Adipocyte (in vitro differentiated cells): Measurements from ENCODE around the gene TTLL3.
"Not testable (repeated sequence)": the region's sequence is repeated elsewhere in the genome, so short reads cannot be mapped to it uniquely, and the experiment has no call there.

ENCODE experiments used
- DNase-seq: peaks from one replicate; pipeline ENCODE4 v3.0.0-alpha.2; 2015; ENCODE audit warnings: low read depth
- H3K27me3 ChIP-seq: replicated peaks from 2 replicates; pipeline ENCODE4 v1.7.0; 2013; ENCODE audit warnings: mild to moderate bottlenecking, low read length, moderate library complexity; ENCODE audit not compliant: control insufficient read depth, insufficient read depth
- H3K36me3 ChIP-seq: 2 replicates; pipeline ENCODE4 v1.7.0; 2013; ENCODE audit warnings: low read length, mild to moderate bottlenecking, moderate library complexity; ENCODE audit not compliant: control insufficient read depth, insufficient read depth, severe bottlenecking
- H3K4me1 ChIP-seq: 2 replicates; pipeline ENCODE4 v1.7.0; 2013; ENCODE audit warnings: mild to moderate bottlenecking, low read length, moderate library complexity; ENCODE audit not compliant: control insufficient read depth, insufficient read depth
- H3K4me3 ChIP-seq: 2 replicates; pipeline ENCODE4 v1.7.0; 2013; ENCODE audit warnings: mild to moderate bottlenecking, low read length, moderate library complexity
- H3K9ac ChIP-seq: 2 replicates; pipeline ENCODE4 v1.7.0; 2013; ENCODE audit warnings: mild to moderate bottlenecking, low read length, moderate library complexity
- H3K9me3 ChIP-seq: 2 replicates; pipeline ENCODE4 v1.7.0; 2013; ENCODE audit warnings: mild to moderate bottlenecking, low read length, moderate library complexity; ENCODE audit not compliant: control insufficient read depth

TTLL3 gene

DNA sequence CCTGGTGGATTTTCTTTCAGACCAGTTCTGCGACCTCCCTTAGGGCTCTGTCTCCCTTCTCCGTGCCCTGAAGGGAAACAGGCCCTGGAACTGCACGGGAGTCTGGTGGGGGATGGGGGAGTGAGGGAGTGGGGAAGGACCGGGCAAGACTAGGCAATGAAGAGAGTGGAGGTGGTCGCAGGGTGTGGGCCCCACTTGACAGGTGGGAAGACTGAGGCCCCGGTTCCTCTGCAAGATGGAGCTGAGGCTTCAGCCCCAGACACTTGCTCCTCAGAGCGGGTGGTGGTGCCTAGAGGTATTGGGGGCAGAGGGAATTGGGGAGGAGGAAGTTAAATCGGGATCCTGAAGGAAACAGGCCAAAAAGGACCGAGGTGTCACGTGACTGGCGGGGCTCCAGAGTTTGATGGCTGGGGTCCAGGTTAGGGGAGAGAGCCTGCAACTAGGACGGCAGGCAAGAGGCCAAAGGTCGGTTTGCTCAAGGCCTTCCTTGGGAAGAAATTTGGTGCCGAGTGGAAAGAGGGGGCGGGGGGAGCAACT lies 39.7 kb upstream of the TTLL3 start:
- peak overlapping the region; percentile 93 for H3K9ac ChIP-seq
- peaks cover 12% of the 10 kb centered on the region for H3K36me3 ChIP-seq
- peak; percentile 39 for DNase-seq
- no peaks in the 10 kb centered on the region for H3K9me3 ChIP-seq
- H3K4me3 ChIP-seq, result peak overlapping the region; percentile 91
- no peaks in the 10 kb centered on the region for H3K27me3 ChIP-seq
- H3K4me1 ChIP-seq, result peaks cover 39% of the 10 kb centered on the region

GRCh38 chr3:9771007-9771406 lies 39.1 kb upstream of the TTLL3 start:
- H3K9ac ChIP-seq, result peak overlapping the region; percentile 93
- not testable (repeated sequence) for H3K36me3 ChIP-seq, H3K9me3 ChIP-seq, DNase-seq, H3K27me3 ChIP-seq
- peak overlapping the region; percentile 91 for H3K4me3 ChIP-seq
- peaks cover 39% of the 10 kb centered on the region for H3K4me1 ChIP-seq

DNA sequence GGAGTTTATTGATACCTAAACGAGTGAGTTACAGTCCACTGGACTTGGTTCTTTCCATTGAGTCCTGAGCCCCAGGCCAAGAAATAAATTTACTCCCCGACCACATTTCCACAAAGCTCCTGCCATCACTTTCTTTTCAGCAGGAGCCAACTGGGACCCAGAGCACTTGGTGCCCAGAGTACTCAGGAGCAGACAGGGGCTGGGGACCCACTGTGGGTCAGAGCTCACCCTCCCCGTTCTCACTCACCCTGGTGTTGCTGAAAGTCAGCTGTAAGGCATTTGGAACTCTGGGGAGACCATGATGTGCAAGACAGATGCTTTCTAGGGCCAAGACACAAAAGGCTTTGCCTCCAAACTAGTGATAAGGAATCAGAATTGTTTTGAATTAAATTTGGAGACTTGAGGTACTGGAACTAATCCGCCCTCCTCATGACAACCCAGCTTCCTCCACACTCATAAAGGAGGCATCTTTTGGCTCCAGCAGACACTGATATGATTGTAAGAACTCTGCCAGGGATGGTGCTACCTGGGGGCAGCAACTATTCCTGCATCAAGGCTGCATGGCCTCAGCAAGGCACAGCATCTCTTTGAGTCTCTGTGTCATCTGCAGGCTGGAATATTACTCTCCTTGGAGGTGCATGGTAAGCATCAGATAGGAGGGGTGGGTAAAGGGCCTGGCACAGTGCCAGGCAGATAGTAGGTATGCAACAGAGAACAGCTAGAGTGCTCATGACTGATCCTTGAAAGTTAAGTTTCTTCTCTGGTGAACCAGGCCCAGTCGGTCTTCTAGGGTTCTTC lies 33.0 kb upstream of the TTLL3 start:
- Histone ChIP-seq H3K36me3 (peaks cover 7% of the 10 kb centered on the region), H3K4me3 (no peak overlapping the region), H3K9me3 (no peaks in the 10 kb centered on the region), H3K4me1 (peaks cover 26% of the 10 kb centered on the region), H3K27me3 (no peaks in the 10 kb centered on the region), H3K9ac (no peak overlapping the region)
- DNase-seq, result no peak

DNA sequence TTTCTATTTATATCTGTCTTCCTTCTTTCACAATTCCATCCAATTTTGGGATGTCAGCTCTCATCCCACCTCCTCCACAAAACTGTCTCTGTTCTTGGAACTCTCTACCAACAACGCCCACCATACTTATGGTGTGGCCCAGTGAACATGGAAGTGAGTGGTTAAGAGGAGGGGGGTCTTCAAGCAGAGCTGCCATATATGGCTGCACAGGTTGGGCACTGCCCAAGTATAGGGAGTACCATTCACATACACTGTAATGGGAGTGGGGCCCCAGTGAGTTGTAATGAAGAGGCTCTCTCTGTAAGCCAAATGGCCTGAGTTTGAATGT lies 32.4 kb upstream of the TTLL3 start:
- Histone ChIP-seq H3K9me3 (no peaks in the 10 kb centered on the region), H3K4me1 (peaks cover 20% of the 10 kb centered on the region), H3K27me3 (no peaks in the 10 kb centered on the region), H3K4me3 (no peak overlapping the region), H3K36me3 (peaks cover 12% of the 10 kb centered on the region), H3K9ac (no peak overlapping the region)
- no peak for DNase-seq

GRCh38 chr3:9778143-9779074 lies 31.7 kb upstream of the TTLL3 start:
- Histone ChIP-seq H3K4me1 (peaks cover 20% of the 10 kb centered on the region), H3K4me3 (no peak overlapping the region), H3K27me3 (no peaks in the 10 kb centered on the region), H3K36me3 (peaks cover 18% of the 10 kb centered on the region), H3K9ac (no peak overlapping the region), H3K9me3 (no peaks in the 10 kb centered on the region)
- peak; percentile 63 for DNase-seq

- Histone ChIP-seq H3K4me1 (peaks cover 20% of the 10 kb centered on the region), H3K9ac (no peak overlapping the region), H3K4me3 (no peak overlapping the region), H3K27me3 (no peaks in the 10 kb centered on the region), H3K36me3 (peaks cover 23% of the 10 kb centered on the region), H3K9me3 (no peaks in the 10 kb centered on the region)
- DNase-seq, result no peak
Measured at GRCh38 chr3:9779075-9779593, 30.9 kb upstream of the TTLL3 start.

DNA sequence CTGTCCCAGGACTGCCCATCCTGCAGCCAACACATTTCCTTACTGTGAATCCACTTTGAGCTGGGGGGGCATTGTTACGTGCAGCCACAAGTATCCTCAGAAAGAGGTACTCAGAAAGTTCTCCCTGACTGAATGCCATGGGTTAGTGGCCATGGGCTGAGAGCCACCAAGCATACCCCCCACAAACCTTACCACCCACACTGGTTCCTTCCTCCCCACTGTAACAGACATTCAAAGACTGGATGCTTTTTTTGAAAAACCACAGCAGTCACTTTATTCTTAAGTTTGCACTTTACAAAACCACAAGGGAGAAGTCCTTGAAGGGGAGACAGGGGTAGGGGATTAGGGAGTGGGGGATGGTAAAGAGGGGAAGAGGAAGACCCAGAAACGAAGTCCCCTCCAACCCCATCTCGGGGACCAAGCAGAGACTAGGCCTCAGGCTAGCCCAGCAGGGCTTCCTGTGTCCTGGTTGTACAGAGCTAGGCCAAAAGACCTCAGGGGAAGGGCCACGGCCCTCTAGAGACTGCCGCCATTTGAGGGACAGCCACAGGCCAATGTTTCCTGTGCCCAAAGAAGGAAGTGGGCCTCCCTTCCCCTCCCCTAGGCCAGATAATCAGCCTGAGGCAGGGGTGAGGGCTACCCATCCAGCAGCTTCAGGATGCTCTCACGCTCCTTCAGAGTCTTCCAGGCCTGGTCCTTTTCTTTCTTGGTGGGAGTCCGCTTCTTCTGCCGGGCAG lies 30.2 kb upstream of the TTLL3 start:
- no peaks in the 10 kb centered on the region for H3K27me3 ChIP-seq
- H3K4me1 ChIP-seq, result peaks cover 21% of the 10 kb centered on the region
- H3K9me3 ChIP-seq, result no peaks in the 10 kb centered on the region
- DNase-seq, result no peak
- no peak overlapping the region for H3K9ac ChIP-seq
- H3K4me3 ChIP-seq, result no peak overlapping the region
- peaks cover 23% of the 10 kb centered on the region for H3K36me3 ChIP-seq

DNA sequence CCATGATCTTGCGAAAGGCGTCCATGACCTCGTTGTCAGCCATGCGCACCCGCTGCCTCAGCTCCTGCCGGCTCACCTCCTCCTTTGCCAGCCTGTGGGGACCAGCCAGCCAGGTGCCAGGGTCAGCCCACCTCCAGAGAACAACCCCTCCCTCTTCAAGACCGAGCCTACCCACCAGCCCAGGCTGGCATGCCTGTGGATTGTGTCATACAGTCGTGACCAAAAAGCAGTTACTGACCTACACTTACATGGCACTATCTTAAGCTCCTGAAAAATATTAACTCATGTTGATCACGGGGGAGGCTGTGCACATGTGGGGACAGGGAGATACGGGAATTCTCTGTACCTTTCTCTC lies 29.6 kb upstream of the TTLL3 start:
- peaks cover 23% of the 10 kb centered on the region for H3K36me3 ChIP-seq
- H3K9ac ChIP-seq, result no peak overlapping the region
- no peak overlapping the region for H3K4me3 ChIP-seq
- no peaks in the 10 kb centered on the region for H3K9me3 ChIP-seq
- no peak for DNase-seq
- H3K4me1 ChIP-seq, result peaks cover 26% of the 10 kb centered on the region
- no peaks in the 10 kb centered on the region for H3K27me3 ChIP-seq

- no peaks in the 10 kb centered on the region for H3K27me3 ChIP-seq
- no peak for DNase-seq
- H3K36me3 ChIP-seq, result peaks cover 23% of the 10 kb centered on the region
- H3K9me3 ChIP-seq, result no peaks in the 10 kb centered on the region
- peaks cover 30% of the 10 kb centered on the region for H3K4me1 ChIP-seq
- no peak overlapping the region for H3K9ac ChIP-seq
- H3K4me3 ChIP-seq, result no peak overlapping the region
Measured at GRCh38 chr3:9780910-9781309, 29.2 kb upstream of the TTLL3 start.

- DNase-seq, result no peak
- Histone ChIP-seq H3K4me1 (peaks cover 30% of the 10 kb centered on the region), H3K4me3 (no peak overlapping the region), H3K9me3 (no peaks in the 10 kb centered on the region), H3K9ac (no peak overlapping the region), H3K27me3 (no peaks in the 10 kb centered on the region), H3K36me3 (peaks cover 28% of the 10 kb centered on the region)
Measured at GRCh38 chr3:9781551-9781950, 28.5 kb upstream of the TTLL3 start.
